ENCODE data around the gene BRK1.
"Not testable (repeated sequence)": the region's sequence is repeated elsewhere in the genome, so short reads cannot be mapped to it uniquely, and the experiment has no call there.

Gene BRK1

GRCh38 chr3:10145685-10146084, 30.2 kb downstream of the BRK1 start:
- DNase-seq: no peak

GRCh38 chr3:10149226-10149625, 33.8 kb downstream of the BRK1 start:
- no peak for DNase-seq

GRCh38 chr3:10150987-10151386, 35.5 kb downstream of the BRK1 start:
- no peak for DNase-seq

GRCh38 chr3:10154335-10155122, 39.1 kb downstream of the BRK1 start:
- DNase-seq: no peak

DNA sequence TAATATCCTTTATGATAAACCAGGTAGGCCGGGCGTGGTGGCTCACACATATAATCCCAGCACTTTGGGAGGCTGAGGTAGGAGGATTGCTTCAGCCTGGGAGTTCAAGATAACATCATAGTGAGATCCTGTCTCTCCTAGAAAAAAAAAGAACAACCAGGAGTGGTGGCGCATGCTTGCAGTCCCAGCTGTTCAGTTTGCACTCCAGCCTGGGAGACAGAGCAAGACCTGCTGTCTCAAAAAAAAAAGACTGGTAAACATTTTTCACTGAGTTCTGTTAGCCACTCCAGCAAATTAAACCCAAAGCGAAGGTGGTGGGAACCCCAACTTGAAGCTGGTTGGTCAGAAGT, 39.6 kb downstream of the BRK1 start:
- no peak for DNase-seq

- no peak for DNase-seq
These were observed 40.2 kb downstream of the BRK1 start for GRCh38 chr3:10155658-10156057.

- DNase-seq: no peak
These were observed 41.6 kb downstream of the BRK1 start for GRCh38 chr3:10157031-10157430.

GRCh38 chr3:10158555-10158954, 43.1 kb downstream of the BRK1 start:
- DNase-seq: not testable (repeated sequence)

GRCh38 chr3:10160346-10160745, 44.9 kb downstream of the BRK1 start:
- DNase-seq: no peak

- no peak for DNase-seq
These were observed 45.5 kb downstream of the BRK1 start for GRCh38 chr3:10160925-10161324.

- no peak for DNase-seq
These were observed 46.7 kb downstream of the BRK1 start for GRCh38 chr3:10162185-10162584.

DNA sequence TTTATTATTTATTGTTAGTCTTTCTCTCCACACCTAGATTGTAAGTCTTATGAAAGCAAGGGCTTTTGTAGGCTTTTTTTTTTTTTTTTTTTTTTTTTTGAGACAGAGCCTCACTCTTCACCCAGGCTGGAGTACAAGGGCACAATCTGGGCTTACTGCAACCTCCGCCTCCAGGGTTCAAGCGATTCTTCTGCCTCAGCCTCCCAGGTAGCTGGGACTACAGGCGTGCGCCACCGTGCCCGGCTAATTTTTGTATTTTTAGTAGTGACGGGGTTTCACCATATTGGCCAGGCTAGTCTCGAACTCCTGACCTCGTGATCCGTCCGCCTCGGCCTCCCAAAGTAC, 48.7 kb downstream of the BRK1 start:
- DNase-seq: not testable (repeated sequence)

- DNase-seq: peak; percentile 56
These were observed 49.3 kb downstream of the BRK1 start, which contains the start of gene IRAK2 for GRCh38 chr3:10164546-10165393. TSS of gene IRAK2 (plus strand) at chr3:10164919. CDS start at chr3:10164955, 36 bp downstream.

- DNase-seq: no peak
These were observed 50.7 kb downstream of the BRK1 start for GRCh38 chr3:10166213-10166604.

GRCh38 chr3:10169000-10169496, 53.6 kb downstream of the BRK1 start:
- no peak for DNase-seq

GRCh38 chr3:10170915-10171478, 55.5 kb downstream of the BRK1 start:
- DNase-seq: no peak

DNA sequence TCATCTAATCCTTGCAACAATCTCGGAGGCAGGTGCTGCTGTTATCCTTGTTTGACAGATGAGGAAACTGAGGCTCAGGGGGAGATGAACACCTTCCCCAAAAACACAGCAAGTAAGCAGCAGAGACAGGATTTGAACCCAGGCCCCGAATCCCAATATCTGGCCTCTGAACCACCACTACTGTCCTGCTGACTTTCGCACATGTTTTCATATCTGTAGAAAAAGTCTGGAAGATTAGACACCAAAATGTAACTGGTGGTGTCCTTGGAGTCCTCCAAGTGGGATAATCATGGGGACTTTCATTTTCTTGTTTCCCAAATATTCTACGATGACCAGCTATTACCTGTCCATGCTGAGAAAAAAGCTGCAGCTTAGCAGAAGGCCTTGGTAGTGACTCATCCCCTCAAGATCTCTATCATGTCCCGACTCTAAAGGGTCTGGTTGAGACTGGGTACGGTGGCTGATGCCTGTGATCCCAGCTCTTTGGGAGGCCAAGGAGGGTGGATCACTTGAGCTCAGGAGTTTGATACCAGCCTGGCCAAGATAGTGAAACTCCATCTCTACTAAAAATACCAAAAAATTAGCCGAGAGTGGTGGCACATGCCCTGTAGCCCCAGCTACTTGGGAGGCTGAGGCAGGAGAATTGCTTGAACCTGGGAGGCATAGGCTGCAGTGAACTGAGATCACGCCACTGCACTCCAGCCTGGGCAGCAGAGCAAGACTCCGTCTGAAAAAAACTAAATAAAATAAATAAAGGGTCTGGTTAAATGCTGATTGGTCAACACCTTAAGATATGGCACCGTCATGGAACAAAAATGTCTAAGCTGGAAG, 57.8 kb downstream of the BRK1 start:
- no peak for DNase-seq

DNA sequence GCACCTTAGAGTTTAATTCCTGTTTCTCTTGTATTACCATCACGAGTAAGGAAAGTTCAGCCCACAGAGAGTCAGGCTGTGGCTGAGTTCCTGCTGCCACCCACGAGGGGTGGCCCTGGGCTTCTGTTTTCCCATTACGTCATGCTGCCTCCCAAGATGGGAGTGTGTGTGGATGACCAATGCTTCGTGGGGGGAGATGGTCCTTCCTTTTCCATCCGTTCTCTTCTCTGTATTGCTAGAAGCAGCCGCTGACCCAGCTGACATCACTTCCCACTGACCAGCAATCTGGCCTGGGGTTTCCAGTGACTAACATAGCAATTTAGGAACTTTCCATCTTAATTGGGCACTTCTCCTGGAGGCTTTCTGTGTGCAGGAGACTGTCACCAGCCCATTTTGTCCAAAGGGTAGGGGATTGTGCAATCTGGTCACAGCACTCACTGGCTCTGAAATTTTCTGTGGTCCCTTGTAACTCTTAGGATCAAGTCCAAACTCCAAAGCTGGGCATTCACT, 58.5 kb downstream of the BRK1 start:
- DNase-seq: no peak

GRCh38 chr3:10175334-10175733, 59.9 kb downstream of the BRK1 start:
- DNase-seq: not testable (repeated sequence)

- DNase-seq: not testable (repeated sequence)
These were observed 60.7 kb downstream of the BRK1 start for GRCh38 chr3:10176150-10176549.
